ENCODE results near the gene SFXN1. TPM values are rescaled to one million over a fixed set of nuclear protein-coding genes. Genes with fewer than 3 reads are reported as not detected.

Gene SFXN1
- total RNA-seq, 1 donor from 2014 or later, result 84.3 TPM

DNA sequence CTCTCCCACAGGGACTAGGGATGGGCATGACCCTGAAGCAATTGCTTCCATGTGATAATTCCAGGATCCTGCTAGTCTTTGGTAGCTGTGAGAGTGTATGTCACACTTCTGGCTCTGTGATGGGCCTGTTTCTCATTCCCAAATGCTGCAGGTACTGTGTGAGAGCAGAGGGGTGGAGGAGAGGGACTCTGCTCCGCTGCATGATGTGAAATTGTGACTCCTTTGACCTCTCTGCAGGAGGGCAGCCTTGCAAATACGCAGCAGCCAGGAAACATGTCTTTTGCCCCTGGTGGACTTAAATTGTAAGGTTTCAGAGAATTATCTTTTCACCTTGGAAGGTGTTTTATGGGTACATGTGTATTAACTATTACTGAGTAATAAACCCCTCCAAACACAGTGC, 61.6 kb downstream of the SFXN1 start:
- DNase-seq (ENCODE audit: extremely low spot score, unreplicated experiment), result no peak
- no peaks in the 10 kb centered on the region for H3K36me3 Mint-ChIP-seq
- no peaks in the 10 kb centered on the region for H3K4me1 Mint-ChIP-seq (ENCODE audit: unreplicated experiment)
- H3K4me3 Mint-ChIP-seq, result no peak overlapping the region
- peak; percentile 41 for TF ChIP-seq CTCF (conservative IDR thresholded peaks at IDR 0.05)
- H3K27me3 Mint-ChIP-seq, result peaks cover 4% of the 10 kb centered on the region
- no peaks in the 10 kb centered on the region for H3K9me3 Mint-ChIP-seq
- H3K27ac Mint-ChIP-seq, result no peak overlapping the region

DNA sequence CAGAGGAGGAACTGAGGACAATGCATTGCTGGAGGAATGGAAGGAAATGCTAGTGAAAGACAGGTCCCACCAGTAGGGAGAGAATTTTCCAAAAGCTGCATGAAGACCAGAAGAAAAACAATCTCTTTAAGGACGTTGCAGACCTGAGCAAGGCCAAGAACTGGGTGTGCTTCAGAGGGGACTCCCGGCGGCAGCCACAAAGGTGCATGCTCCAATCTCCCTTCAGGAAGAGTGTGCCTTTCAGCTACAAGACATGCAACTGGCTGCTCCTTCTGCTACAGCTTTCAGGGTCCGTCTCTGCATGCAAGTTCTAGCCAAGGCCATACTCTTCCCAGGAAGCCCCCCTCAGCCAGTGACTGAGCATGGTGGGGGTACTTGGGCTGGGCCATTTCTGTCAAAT, 62.9 kb downstream of the SFXN1 start:
- Mint-ChIP-seq H3K9me3 (no peaks in the 10 kb centered on the region), H3K27me3 (peaks cover 4% of the 10 kb centered on the region), H3K36me3 (no peaks in the 10 kb centered on the region), H3K4me1 (ENCODE audit: unreplicated experiment) (no peaks in the 10 kb centered on the region), H3K27ac (no peak overlapping the region), H3K4me3 (no peak overlapping the region)
- no peak for DNase-seq (ENCODE audit: extremely low spot score, unreplicated experiment)
- no peak for TF ChIP-seq CTCF (conservative IDR thresholded peaks at IDR 0.05)

DNA sequence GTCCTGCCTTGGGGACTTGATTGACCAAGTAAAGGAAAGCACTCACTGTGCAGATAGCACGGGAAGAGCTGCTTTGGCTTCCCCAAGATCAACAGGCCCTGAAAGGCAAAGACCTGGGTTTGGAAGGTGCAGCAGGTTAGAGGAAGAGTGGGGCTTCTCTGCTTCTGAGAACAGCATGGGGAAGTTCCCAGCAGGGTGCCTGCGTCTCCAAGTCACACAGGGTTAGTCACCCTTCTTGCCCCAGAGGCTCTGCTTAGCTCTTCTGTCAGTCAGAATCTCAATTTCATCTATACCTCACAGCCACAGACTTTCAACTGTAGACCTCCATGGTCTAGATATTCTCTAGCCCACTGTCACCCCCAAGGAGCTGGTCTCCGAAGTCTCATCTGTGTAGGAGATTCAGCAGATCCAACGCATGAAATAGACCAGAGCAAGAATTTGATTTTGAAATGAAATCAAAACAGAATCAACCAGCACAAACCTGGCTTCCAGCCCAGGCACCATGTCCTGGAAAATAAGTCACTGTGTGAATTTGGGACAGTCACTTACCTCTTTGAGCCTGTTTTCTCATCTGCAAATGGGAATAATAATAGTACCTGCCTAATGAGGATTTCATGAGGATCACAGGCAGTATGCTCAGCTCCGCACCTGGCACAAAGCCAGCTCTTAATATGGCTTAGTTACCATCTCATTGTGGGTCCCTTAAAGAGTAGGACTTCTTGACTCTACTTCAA, 64.0 kb downstream of the SFXN1 start:
- Mint-ChIP-seq H3K9me3 (no peaks in the 10 kb centered on the region), H3K4me3 (no peak overlapping the region), H3K27me3 (peaks cover 4% of the 10 kb centered on the region), H3K4me1 (ENCODE audit: unreplicated experiment) (no peaks in the 10 kb centered on the region), H3K36me3 (no peaks in the 10 kb centered on the region), H3K27ac (no peak overlapping the region)
- TF ChIP-seq CTCF (conservative IDR thresholded peaks at IDR 0.05), result no peak
- DNase-seq (ENCODE audit: extremely low spot score, unreplicated experiment), result no peak

DNA sequence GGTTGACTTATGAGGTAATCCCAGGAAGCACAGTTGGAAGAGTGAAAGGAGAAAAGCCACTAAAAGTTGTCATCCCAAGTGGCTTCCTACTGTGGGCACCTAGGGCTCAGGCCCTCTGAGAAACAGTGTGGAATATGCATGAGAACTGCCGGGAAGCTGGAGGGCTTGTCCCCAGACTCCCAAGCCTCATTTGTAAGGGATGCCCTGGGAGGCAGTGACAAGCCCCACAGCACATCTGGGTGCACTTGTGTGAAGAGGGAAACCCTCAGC, 64.5 kb downstream of the SFXN1 start:
- H3K4me3 Mint-ChIP-seq, result no peak overlapping the region
- H3K27ac Mint-ChIP-seq, result no peak overlapping the region
- H3K36me3 Mint-ChIP-seq, result no peaks in the 10 kb centered on the region
- H3K9me3 Mint-ChIP-seq, result no peaks in the 10 kb centered on the region
- DNase-seq (ENCODE audit: extremely low spot score, unreplicated experiment), result no peak
- H3K27me3 Mint-ChIP-seq, result peaks cover 4% of the 10 kb centered on the region
- no peak for TF ChIP-seq CTCF (conservative IDR thresholded peaks at IDR 0.05)
- no peaks in the 10 kb centered on the region for H3K4me1 Mint-ChIP-seq (ENCODE audit: unreplicated experiment)

GRCh38 chr5:175544108-175544511, 65.8 kb downstream of the SFXN1 start:
- Mint-ChIP-seq H3K27ac (no peak overlapping the region), H3K9me3 (no peaks in the 10 kb centered on the region), H3K36me3 (no peaks in the 10 kb centered on the region), H3K4me1 (ENCODE audit: unreplicated experiment) (no peaks in the 10 kb centered on the region), H3K27me3 (peaks cover 14% of the 10 kb centered on the region), H3K4me3 (no peak overlapping the region)
- no peak for TF ChIP-seq CTCF (conservative IDR thresholded peaks at IDR 0.05)
- DNase-seq (ENCODE audit: extremely low spot score, unreplicated experiment), result no peak

DNA sequence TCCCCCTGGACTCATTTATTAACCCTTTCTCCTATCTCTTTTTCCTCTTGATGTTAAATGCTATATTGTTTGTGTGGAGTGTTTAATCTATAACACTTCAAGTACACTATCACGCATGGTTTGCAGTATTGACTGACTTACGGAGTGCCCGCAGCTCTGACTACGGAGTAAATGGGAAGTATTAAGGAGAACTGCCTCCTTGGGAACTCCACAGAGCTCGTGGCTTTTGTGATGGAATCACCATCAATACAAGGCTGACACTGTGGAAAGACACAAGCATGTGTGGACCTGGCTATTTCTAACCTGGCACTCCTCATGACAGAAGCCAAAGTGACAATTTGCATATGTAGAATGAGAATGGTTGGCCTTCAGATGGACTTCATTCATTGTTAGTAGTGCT, 66.2 kb downstream of the SFXN1 start:
- no peak overlapping the region for H3K4me3 Mint-ChIP-seq
- no peaks in the 10 kb centered on the region for H3K36me3 Mint-ChIP-seq
- TF ChIP-seq CTCF (conservative IDR thresholded peaks at IDR 0.05), result no peak
- H3K9me3 Mint-ChIP-seq, result no peaks in the 10 kb centered on the region
- H3K27ac Mint-ChIP-seq, result no peak overlapping the region
- peaks cover 16% of the 10 kb centered on the region for H3K27me3 Mint-ChIP-seq
- H3K4me1 Mint-ChIP-seq (ENCODE audit: unreplicated experiment), result no peaks in the 10 kb centered on the region
- DNase-seq (ENCODE audit: extremely low spot score, unreplicated experiment), result no peak

All from type B pancreatic cell (in vitro differentiated cells).